Left ventricle myocardium inferior (tissue), 1 donor: ENCODE results near the gene TEAD1. TPM values are rescaled to one million over a fixed set of nuclear protein-coding genes. Genes with fewer than 3 reads are reported as not detected.

Experiments
- DNase-seq: peaks from one replicate; pipeline ENCODE4 v3.0.0-alpha.2; 2020
- H3K27ac ChIP-seq: fragments of 200-600 bp; replicated peaks from 2 replicates; pipeline ENCODE4 v1.8.0; 2021
- H3K27me3 ChIP-seq: fragments of 200-600 bp; 2 replicates; pipeline ENCODE4 v1.8.0; 2021; ENCODE audit warnings: low read depth
- H3K36me3 ChIP-seq: fragments of 200-600 bp; 2 replicates; pipeline ENCODE4 v1.8.0; 2021
- H3K4me1 ChIP-seq: fragments of 200-600 bp; 2 replicates; pipeline ENCODE4 v1.8.0; 2021
- H3K4me3 ChIP-seq: fragments of 200-600 bp; 2 replicates; pipeline ENCODE4 v1.8.0; 2021; ENCODE audit warnings: mild to moderate bottlenecking, moderate library complexity
- H3K9me3 ChIP-seq: fragments of 200-600 bp; replicated peaks from 2 replicates; pipeline ENCODE4 v1.8.0; 2021
- CTCF ChIP-seq: fragments of 200-600 bp; IDR thresholded peaks from 2 replicates; pipeline ENCODE4 v1.8.0; 2021; ENCODE audit warnings: antibody characterized with exemption, mild to moderate bottlenecking, borderline replicate concordance
- intact Hi-C: fragments of 100-400 bp; cut with micrococcal nuclease; formaldehyde crosslinking; loops from one replicate; pipeline ENCODE4 v1.11.0; 2022
- total RNA-seq: library from RNA; stranded (reverse); fragmentation: NEBNext Ultra II Directional; extraction: Animal tissue kit (Norgen Biotek cat#: 25700); gene quantifications from one replicate; pipeline ENCODE4 v1.2.1, GENCODE V29; 2021
- donor health status: DM: no; HTN: yes; CAD: no; lungs with severe emphysema.

TEAD1 gene
- total RNA-seq, 1 donor from 2014 or later = 121 TPM

DNA sequence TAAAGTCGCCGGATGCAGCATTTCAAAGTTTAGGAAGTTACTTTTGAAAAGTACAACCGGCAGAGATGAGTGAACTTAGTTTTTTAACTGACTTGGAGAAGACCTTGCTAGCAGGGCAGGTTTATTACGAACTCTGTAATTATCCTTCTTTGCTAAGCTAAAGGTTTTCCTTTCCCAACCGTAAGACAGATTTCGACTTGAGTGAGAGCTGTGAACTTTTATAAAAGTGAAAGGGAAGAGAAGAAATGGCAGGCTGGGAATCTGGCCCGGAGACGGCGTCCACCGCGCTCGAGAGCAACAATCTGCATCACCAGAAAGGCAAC lies 659 bp upstream of the TEAD1 start:
- no peak for TF ChIP-seq CTCF
- Histone ChIP-seq H3K4me1 (peaks cover 40% of the 10 kb centered on the region), H3K27ac (peak overlapping the region; percentile 98), H3K36me3 (no peaks in the 10 kb centered on the region), H3K9me3 (no peaks in the 10 kb centered on the region), H3K4me3 (peak overlapping the region; percentile 84), H3K27me3 (no peaks in the 10 kb centered on the region)
- intact Hi-C loops = loop anchor here (10.0 kb wide), 1 partner anchor 211 kb away; no protein-coding TSS in a partner anchor
- no peak for DNase-seq

DNA sequence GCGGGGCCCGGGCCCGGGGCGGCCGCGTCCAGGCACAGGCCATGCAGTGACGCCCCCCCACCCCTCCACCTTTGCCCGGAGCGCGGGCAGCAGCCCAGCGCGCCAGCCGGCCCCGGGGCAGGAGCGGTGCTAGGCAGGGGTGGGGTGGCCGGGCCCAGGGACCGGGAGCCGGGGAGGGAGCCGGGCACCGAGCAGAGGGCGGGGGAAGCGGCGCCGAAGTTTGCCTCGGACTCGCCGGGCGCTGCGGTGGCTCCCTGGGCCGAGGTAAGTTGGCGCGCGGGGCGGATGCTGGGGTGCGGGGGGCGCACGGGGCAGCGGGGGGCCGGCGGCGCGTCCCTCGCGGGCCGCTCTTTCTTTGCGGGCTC lies 332 bp downstream of the TEAD1 start:
- no peak for TF ChIP-seq CTCF
- Histone ChIP-seq H3K27ac (peak overlapping the region; percentile 98), H3K4me3 (peak overlapping the region; percentile 84), H3K36me3 (no peaks in the 10 kb centered on the region), H3K27me3 (no peaks in the 10 kb centered on the region), H3K4me1 (peaks cover 50% of the 10 kb centered on the region), H3K9me3 (no peaks in the 10 kb centered on the region)
- no peak for DNase-seq
- intact Hi-C loops = loop anchor here (10.0 kb wide), 1 partner anchor 210 kb away; no protein-coding TSS in a partner anchor

DNA sequence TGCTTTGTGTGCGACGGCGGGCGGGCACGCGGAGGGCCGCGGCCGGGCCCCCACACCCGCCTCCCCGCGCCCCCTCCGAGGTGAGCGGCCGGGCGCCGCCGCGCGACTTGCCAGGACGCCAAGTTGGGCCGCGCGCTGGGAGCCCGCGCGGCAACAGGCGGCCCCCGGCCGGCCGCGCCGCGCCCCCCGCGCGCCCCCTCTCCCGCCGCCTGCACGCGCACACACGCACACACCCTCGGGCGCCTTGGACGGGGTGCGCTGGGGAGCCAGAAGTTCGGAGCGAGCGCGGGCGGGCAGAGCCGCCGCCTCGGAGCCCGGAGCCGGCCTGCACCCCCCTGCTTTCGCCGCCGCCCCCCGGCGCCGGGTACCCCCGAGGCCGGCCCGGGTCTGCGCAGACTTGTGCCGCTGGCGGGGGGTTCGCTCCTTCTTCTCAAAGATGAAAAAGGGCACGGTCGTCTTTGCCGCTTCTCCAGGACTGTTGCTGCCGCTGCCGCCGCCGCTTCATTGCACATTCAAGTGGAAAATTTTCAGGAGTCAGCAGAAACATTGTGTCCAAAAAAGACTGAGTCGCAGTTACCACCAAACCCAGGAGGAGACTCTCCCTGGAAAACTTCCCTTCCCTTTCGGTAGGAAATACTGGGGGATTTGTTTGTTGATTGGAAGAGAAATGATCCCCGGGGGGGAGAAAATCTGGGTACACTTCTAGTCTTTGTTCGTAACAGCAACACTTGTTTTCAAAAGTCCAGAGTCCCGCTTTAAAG lies 895 bp downstream of the TEAD1 start:
- no peak for TF ChIP-seq CTCF
- peak overlapping the region; percentile 98 for H3K27ac ChIP-seq
- peak overlapping the region; percentile 84 for H3K4me3 ChIP-seq
- intact Hi-C loops = loop anchor here (10.0 kb wide), 1 partner anchor 210 kb away; no protein-coding TSS in a partner anchor
- peaks cover 55% of the 10 kb centered on the region for H3K4me1 ChIP-seq
- H3K9me3 ChIP-seq = no peaks in the 10 kb centered on the region
- peak; percentile 48 for DNase-seq
- H3K36me3 ChIP-seq = no peaks in the 10 kb centered on the region
- H3K27me3 ChIP-seq = no peaks in the 10 kb centered on the region

- intact Hi-C loops = loop anchor here (10.0 kb wide), 1 partner anchor 209 kb away; no protein-coding TSS in a partner anchor
- peaks cover 65% of the 10 kb centered on the region for H3K4me1 ChIP-seq
- H3K27me3 ChIP-seq = no peaks in the 10 kb centered on the region
- H3K36me3 ChIP-seq = no peaks in the 10 kb centered on the region
- no peak for TF ChIP-seq CTCF
- no peaks in the 10 kb centered on the region for H3K9me3 ChIP-seq
- H3K27ac ChIP-seq = peak overlapping the region; percentile 98
- no peak for DNase-seq
- H3K4me3 ChIP-seq = peak overlapping the region; percentile 84
These were observed 1.9 kb downstream of the TEAD1 start for GRCh38 chr11:12675951-12676711.

GRCh38 chr11:12677131-12677530 lies 2.9 kb downstream of the TEAD1 start:
- H3K27me3 ChIP-seq = no peaks in the 10 kb centered on the region
- peaks cover 75% of the 10 kb centered on the region for H3K4me1 ChIP-seq
- no peak for TF ChIP-seq CTCF
- no peaks in the 10 kb centered on the region for H3K36me3 ChIP-seq
- intact Hi-C loops = loop anchor here (10.0 kb wide), 1 partner anchor 208 kb away; no protein-coding TSS in a partner anchor
- no peak for DNase-seq
- H3K4me3 ChIP-seq = peak overlapping the region; percentile 84
- peak overlapping the region; percentile 98 for H3K27ac ChIP-seq
- no peaks in the 10 kb centered on the region for H3K9me3 ChIP-seq
